Esophagus muscularis mucosa (tissue), 3 donors: ENCODE results near the gene ZBTB16.

Experiments
- POLR2A ChIP-seq: fragments of 450-650 bp; IDR thresholded peaks from one replicate; pipeline ENCODE4 v1.6.1; 2017; ENCODE audit warnings: antibody characterized with exemption, moderate library complexity, mild to moderate bottlenecking, low read depth
- TF ChIP-seq, protein P1 (sequence below), 3 experiments: fragments of 200-600 bp in 2 of 3; fragments of 450-650 bp in 1 of 3; sonication (generic) in 2 of 3; IDR thresholded peaks; one replicate each; pipeline ENCODE4 v1.5.1; 2017 to 2019; ENCODE audit warnings: antibody characterized with exemption in 3 of 3, mild to moderate bottlenecking in 2 of 3, moderate library complexity in 1 of 3

DNA sequence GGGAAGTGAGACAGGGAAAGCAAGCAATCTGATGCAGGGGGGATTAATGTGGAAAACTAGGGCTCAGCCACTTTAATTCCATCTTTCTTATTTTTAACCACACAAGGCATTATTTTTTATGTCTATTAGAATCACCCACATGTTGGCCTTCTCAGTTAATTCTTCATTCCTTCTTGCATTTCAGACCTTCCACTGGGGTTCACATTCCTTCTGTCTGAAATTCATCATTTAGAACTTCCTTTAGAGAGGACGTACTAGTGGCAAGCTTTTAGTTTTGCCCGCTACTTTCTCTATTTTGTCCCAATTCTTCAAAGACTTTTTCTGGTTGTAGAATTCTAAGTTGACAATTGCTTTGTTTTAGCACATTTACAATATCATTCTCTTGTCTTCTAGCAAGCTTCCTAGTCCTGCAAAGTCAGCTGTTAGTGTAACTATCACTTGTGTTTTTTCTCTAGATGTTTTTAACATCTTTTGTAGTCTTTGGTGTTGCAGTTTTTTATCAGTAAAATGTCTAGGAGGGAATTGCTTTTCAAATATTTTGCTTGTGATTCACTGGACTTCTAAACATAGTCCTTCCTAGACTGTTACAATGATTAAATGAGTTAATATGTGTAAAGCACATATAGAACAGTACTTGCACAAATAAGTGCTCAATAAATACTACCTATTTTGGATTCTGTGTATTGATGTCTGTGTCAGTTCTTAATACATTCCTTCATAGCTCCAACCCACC is 231.2 kb downstream of the ZBTB16 start:
- TF ChIP-seq, protein P1, sequence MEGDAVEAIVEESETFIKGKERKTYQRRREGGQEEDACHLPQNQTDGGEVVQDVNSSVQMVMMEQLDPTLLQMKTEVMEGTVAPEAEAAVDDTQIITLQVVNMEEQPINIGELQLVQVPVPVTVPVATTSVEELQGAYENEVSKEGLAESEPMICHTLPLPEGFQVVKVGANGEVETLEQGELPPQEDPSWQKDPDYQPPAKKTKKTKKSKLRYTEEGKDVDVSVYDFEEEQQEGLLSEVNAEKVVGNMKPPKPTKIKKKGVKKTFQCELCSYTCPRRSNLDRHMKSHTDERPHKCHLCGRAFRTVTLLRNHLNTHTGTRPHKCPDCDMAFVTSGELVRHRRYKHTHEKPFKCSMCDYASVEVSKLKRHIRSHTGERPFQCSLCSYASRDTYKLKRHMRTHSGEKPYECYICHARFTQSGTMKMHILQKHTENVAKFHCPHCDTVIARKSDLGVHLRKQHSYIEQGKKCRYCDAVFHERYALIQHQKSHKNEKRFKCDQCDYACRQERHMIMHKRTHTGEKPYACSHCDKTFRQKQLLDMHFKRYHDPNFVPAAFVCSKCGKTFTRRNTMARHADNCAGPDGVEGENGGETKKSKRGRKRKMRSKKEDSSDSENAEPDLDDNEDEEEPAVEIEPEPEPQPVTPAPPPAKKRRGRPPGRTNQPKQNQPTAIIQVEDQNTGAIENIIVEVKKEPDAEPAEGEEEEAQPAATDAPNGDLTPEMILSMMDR (IDR thresholded peaks at IDR 0.05), result no peak
- no peak for TF ChIP-seq POLR2A
